Retinal pigment epithelial cell (primary cell): ENCODE data around the gene CCNE1.
"Not testable (repeated sequence)": the region's sequence is repeated elsewhere in the genome, so short reads cannot be mapped to it uniquely, and the experiment has no call there.

ENCODE experiments used
- DNase-seq: peaks from one replicate; pipeline ENCODE4 v3.0.0-alpha.2; 2010; ENCODE audit warnings: low read depth
- H3K4me3 ChIP-seq: 2 replicates; pipeline ENCODE4 v1.5.1; 2011; ENCODE audit warnings: mild to moderate bottlenecking, low read length, control low read depth, moderate library complexity
- CTCF ChIP-seq: conservative IDR thresholded peaks from 2 replicates; pipeline ENCODE4 v1.5.1; 2011; ENCODE audit warnings: low read depth, low read length, control low read depth, inconsistent platforms

The CCNE1 gene

GRCh38 chr19:29815231-29815630, 3.4 kb downstream of the CCNE1 start:
- H3K4me3 ChIP-seq = no peak overlapping the region
- no peak for DNase-seq
- no peak for TF ChIP-seq CTCF

- TF ChIP-seq CTCF = no peak
- no peak overlapping the region for H3K4me3 ChIP-seq
- DNase-seq = no peak
Measured at GRCh38 chr19:29817316-29817715, 5.5 kb downstream of the CCNE1 start.

DNA sequence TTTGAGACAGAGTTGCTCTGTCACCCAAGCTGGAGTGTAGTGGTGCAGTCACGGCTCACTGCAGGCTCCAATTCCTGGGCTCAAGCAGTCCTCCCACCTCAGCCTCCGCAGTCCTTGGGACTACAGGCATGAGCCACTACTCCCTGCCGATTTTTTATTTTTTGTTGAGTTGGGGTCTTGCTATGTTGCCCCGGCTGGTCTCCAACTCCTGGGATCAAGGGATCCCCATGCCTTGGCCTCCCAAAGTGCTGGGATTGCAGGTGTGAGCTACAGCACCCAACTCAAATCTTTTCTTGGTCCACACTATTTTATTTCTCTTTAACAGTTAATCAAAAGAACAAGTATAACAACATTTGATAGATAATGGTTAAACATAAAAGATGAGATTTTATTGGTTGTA, 7.5 kb downstream of the CCNE1 start:
- DNase-seq = no peak
- no peak for TF ChIP-seq CTCF

DNA sequence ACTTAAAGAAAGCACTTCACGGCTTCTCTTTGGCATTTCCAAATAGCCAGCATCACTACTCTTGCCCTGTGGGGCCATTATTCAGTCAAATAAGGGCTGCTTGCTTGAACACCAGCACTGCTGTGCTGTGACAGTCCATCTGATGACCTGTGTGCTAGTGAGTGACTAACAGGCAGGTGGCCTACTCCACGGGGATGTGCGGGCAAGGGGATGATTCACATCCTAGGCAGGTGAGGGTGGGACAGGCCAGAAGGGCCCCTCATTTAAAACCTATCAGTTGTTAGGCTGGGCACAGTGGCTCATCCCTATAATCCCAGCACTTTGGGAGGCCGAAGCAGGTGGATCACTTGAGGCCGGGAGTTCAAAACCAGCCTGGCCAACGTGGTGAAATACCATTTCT, 8.2 kb downstream of the CCNE1 start:
- H3K4me3 ChIP-seq = no peak overlapping the region
- TF ChIP-seq CTCF = no peak
- no peak for DNase-seq

More for the DNA sequence above, 7.5 kb downstream of the CCNE1 start:
- no peak overlapping the region for H3K4me3 ChIP-seq

DNA sequence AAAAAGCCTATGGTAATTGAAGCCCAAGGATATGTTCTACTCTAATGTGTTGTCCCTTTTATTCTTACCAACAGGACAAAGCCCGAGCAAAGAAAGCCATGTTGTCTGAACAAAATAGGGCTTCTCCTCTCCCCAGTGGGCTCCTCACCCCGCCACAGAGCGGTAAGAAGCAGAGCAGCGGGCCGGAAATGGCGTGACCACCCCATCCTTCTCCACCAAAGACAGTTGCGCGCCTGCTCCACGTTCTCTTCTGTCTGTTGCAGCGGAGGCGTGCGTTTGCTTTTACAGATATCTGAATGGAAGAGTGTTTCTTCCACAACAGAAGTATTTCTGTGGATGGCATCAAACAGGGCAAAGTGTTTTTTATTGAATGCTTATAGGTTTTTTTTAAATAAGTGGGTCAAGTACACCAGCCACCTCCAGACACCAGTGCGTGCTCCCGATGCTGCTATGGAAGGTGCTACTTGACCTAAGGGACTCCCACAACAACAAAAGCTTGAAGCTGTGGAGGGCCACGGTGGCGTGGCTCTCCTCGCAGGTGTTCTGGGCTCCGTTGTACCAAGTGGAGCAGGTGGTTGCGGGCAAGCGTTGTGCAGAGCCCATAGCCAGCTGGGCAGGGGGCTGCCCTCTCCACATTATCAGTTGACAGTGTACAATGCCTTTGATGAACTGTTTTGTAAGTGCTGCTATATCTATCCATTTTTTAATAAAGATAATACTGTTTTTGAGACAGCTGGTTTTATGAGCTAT, 12.0 kb downstream of the CCNE1 start:
- H3K4me3 ChIP-seq = no peak overlapping the region
- TF ChIP-seq CTCF = no peak

DNA sequence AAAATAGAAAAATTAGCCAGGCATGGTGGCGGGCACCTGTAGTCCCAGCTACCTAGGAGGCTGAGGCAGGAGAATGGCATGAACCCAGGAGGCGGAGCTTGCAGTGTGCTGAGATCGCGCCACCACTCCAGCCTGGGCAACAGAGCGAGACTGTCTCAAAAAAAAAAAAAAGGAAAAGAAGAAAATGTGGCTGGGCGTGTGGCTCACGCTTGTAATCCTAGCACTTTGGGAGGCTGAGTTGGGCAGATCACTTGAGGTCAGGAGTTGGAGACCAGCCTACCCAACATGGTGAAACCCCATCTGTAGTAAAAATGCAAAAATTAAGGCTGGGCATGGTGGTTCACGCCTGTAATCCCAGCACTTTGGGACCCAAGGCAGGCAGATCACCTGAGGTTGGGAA, 13.5 kb downstream of the CCNE1 start:
- not testable (repeated sequence) for DNase-seq, H3K4me3 ChIP-seq

More for the DNA sequence above, 12.0 kb downstream of the CCNE1 start:
- no peak for DNase-seq

- DNase-seq = no peak
Measured at GRCh38 chr19:29831041-29831548, 19.3 kb downstream of the CCNE1 start.

More at GRCh38 chr19:29831041-29831548, 19.3 kb downstream of the CCNE1 start:
- H3K4me3 ChIP-seq = no peak overlapping the region
- no peak for TF ChIP-seq CTCF
